T-helper 17 cell (primary cell): ENCODE measurements around the gene ZNF485. TPM values are rescaled to one million over a fixed set of nuclear protein-coding genes. Genes with fewer than 3 reads are reported as not detected.

ENCODE experiments used
- ATAC-seq: fragments of 150-1000 bp; cut with Tn5 transposase; 2 replicates; pipeline ENCODE4 v1.10.0; 2021; ENCODE audit warnings: mild to moderate bottlenecking, moderate library complexity
- DNase-seq, 3 donors: peaks; one replicate each; pipeline versions ENCODE4 v3.0.0 to v3.0.0-alpha.2; 2020 to 2021
- H3K9me3 ChIP-seq: one replicate; pipeline ENCODE4 v1.7.0; 2013; ENCODE audit warnings: low read length, mild to moderate bottlenecking; ENCODE audit not compliant: control insufficient read depth, poor library complexity, severe bottlenecking
- H3K27ac Mint-ChIP-seq: one replicate; pipeline ENCODE4 v1.8.0; 2022; ENCODE audit warnings: mild to moderate bottlenecking, moderate library complexity, mixed read lengths
- H3K27me3 Mint-ChIP-seq: one replicate; pipeline ENCODE4 v1.8.0; 2022; ENCODE audit warnings: mixed read lengths
- H3K36me3 Mint-ChIP-seq: one replicate; pipeline ENCODE4 v1.8.0; 2022; ENCODE audit warnings: low read depth, mixed read lengths
- H3K4me1 Mint-ChIP-seq: one replicate; pipeline ENCODE4 v1.8.0; 2022; ENCODE audit warnings: mild to moderate bottlenecking, mixed read lengths
- H3K4me3 Mint-ChIP-seq: one replicate; pipeline ENCODE4 v1.8.0; 2022; ENCODE audit warnings: mild to moderate bottlenecking, moderate library complexity, mixed read lengths
- total RNA-seq, 4 donors: library from RNA in 2 of 4; stranded (reverse) in 2 of 4; gene quantifications; one replicate each; pipeline ENCODE4 v1.2.3 and lab custom pipeline; 2022 to 2026

ZNF485 gene
- total RNA-seq = 1 to 10 TPM; 2.4 to 2.9 TPM
- total RNA-seq (lab: John Stamatoyannopoulos, UW) = 2.6 to 10.9 reads per million in 2 donors

DNA sequence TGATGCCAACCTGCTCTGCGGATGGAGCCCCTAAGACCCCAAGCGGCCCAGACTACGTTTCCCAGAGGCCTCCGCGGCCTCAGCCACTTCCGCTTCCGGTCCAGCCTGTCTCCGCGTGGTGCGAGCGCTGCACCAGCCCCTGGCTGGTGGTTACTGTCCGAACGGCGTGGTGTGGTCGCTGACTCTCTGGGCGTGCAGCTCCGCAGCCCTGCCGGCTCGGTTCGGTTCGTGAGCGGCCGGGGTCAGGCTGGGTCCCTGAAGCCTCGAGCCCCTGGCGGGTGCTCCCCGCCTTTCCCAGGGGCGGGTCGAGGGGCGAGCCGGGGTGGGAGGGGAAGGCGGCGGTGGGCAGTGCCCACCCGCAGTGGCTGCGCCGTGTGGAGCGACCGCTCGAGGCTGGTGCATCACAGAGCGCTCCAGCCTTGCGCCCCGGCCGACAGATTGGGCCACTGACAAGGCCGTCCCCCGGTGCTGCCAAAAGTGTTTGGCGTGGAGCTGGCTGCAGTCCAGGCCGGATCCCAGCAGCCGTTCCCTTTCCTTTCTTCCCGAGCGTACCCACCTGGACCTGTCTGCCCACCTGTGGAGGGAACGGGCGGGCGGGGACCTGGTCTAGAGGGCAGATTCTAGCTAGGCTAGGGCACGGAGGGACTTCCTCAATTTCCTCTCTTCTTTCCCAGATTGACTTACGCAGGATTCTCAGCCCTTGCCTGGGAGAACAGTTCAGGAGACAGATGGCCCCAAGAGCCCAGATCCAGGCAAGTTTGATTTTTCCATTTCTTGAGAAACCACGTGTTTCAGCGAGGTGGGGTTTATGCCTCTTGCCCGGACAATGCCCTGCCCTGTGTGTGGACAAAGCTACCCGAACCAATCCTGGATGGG lies at the start of gene ZNF485:
ZNF485 (plus strand) TSS at position 116 of the 876 bp plus-strand sequence; CDS start at position 729, 613 bp downstream.
- ATAC-seq (peak; percentile 92), DNase-seq (peak; percentile 35 to 44 (median 39))
- peaks cover 9% of the 10 kb centered on the region for H3K36me3 Mint-ChIP-seq
- peaks cover 20% of the 10 kb centered on the region for H3K4me1 Mint-ChIP-seq
- H3K4me3 Mint-ChIP-seq = peak within 1 kb of the TSS; percentile 86
- no peaks in the 10 kb centered on the region for H3K9me3 ChIP-seq
- H3K27me3 Mint-ChIP-seq = no peaks in the 10 kb centered on the region
- peak within 1 kb of the TSS; percentile 83 for H3K27ac Mint-ChIP-seq

DNA sequence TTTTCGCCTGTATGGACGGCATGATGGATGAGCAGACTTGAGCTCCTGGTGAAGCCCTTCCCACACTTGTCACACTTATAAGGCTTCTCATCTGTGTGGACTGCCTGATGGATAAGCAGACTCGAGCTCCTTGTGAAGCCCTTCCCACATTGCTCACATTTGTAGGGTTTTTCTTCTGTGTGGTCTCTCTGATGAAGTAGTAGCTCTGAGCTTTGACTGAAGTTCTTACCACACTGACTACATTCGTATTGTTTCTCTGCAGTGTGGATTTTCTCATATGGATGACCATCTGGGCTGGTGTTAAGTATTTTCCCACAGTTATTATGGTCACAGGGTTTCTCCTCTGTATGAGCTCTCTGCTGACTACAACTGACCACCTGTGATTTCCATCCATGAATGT lies 49.0 kb upstream of the ZNF485 start:
- Mint-ChIP-seq H3K27ac (no peak overlapping the region), H3K36me3 (peaks cover 9% of the 10 kb centered on the region), H3K4me1 (no peaks in the 10 kb centered on the region), H3K27me3 (no peaks in the 10 kb centered on the region), H3K4me3 (no peak overlapping the region)
- H3K9me3 ChIP-seq = peaks cover 10% of the 10 kb centered on the region
- DNase-seq (no peak), ATAC-seq (no peak)

DNA sequence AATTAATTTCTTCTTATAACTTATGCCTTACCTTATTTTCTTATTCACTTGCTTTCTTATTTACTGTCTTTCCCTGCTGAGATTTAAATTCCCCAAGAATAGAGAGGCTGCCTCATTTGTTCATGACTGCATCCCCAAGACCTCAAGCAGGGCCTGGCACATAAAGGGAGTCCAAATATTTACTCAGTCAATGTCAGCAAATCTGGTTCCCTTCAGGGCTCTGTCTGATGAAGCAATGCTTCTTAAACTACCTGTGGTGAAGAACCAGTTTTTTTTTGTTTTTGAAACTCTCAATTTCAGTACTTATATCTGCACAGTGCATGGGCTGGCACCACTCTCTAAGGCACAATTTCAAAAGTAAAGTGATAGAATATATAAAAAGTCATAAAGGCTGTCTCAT lies 36.6 kb upstream of the ZNF485 start:
- DNase-seq = no peak
- no peak overlapping the region for H3K4me3 Mint-ChIP-seq
- peaks cover 7% of the 10 kb centered on the region for H3K4me1 Mint-ChIP-seq
- H3K27ac Mint-ChIP-seq = no peak overlapping the region
- no peaks in the 10 kb centered on the region for H3K36me3 Mint-ChIP-seq
- H3K9me3 ChIP-seq = no peaks in the 10 kb centered on the region
- no peak for ATAC-seq
- no peaks in the 10 kb centered on the region for H3K27me3 Mint-ChIP-seq

GRCh38 chr10:43570971-43571370 lies 35.3 kb upstream of the ZNF485 start:
- no peaks in the 10 kb centered on the region for H3K36me3 Mint-ChIP-seq
- H3K9me3 ChIP-seq = no peaks in the 10 kb centered on the region
- no peaks in the 10 kb centered on the region for H3K27me3 Mint-ChIP-seq
- no peak overlapping the region for H3K27ac Mint-ChIP-seq
- no peak overlapping the region for H3K4me3 Mint-ChIP-seq
- no peak for DNase-seq
- peaks cover 12% of the 10 kb centered on the region for H3K4me1 Mint-ChIP-seq
- ATAC-seq = no peak

DNA sequence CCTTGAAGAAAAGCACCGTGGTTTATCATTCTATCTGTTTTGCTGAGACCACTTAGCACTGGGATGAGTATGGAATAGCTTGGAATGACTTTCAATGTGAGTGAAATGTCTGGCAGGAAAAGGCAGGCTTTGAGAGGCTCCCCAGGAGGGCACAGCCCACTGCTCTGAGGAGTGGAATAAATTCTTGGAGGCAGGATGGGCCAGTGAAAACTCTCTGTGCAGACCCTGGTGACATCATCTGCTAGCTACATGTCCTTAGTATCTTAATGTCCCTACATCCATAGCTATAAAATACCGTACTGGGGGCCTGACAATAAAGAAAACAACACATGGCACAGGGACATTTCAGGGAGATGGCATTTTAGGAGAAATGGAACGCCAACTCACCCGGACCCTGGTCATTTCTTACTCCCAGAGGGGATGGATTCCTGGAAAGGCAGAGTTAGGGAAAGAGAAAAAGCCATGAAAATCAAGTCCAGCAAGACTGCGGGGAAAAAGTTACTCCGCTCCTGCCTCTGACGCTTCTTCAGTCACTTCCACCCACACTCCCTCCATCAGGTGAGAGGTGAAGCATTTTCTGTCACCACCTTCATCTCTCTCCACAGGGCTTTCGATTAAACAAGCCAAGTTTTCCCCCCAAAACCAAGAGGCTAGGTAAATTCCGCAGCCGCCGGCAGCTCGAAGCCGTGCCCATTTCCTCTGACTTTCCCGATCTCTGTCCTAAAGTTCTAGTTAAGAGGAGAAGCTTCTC lies 32.8 kb upstream of the ZNF485 start:
- H3K4me3 Mint-ChIP-seq = peak overlapping the region; percentile 5
- H3K4me1 Mint-ChIP-seq = peaks cover 17% of the 10 kb centered on the region
- no peak for DNase-seq
- H3K36me3 Mint-ChIP-seq = peaks cover 2% of the 10 kb centered on the region
- H3K27ac Mint-ChIP-seq = peak overlapping the region; percentile 12
- H3K27me3 Mint-ChIP-seq = no peaks in the 10 kb centered on the region
- ATAC-seq = no peak
- peaks cover 2% of the 10 kb centered on the region for H3K9me3 ChIP-seq

- DNase-seq = peak; percentile 61 to 70 (median 68)
- Mint-ChIP-seq H3K36me3 (peaks cover 4% of the 10 kb centered on the region), H3K27ac (peak within 1 kb of the TSS; percentile 87), H3K4me3 (peak within 1 kb of the TSS; percentile 72), H3K4me1 (peaks cover 17% of the 10 kb centered on the region), H3K27me3 (no peaks in the 10 kb centered on the region)
- peaks cover 2% of the 10 kb centered on the region for H3K9me3 ChIP-seq
- ATAC-seq = peak; percentile 90
These were observed 32.0 kb upstream of the ZNF485 start, which contains the start of gene ZNF239 for GRCh38 chr10:43574001-43574892. ZNF239 (minus strand) TSS chr10:43574616; CDS start chr10:43558079, 16,537 bp downstream.

- peaks cover 4% of the 10 kb centered on the region for H3K36me3 Mint-ChIP-seq
- peaks cover 2% of the 10 kb centered on the region for H3K9me3 ChIP-seq
- H3K4me3 Mint-ChIP-seq = peak overlapping the region; percentile 72
- DNase-seq (no peak), ATAC-seq (no peak)
- peak overlapping the region; percentile 87 for H3K27ac Mint-ChIP-seq
- no peaks in the 10 kb centered on the region for H3K27me3 Mint-ChIP-seq
- H3K4me1 Mint-ChIP-seq = peaks cover 17% of the 10 kb centered on the region
These were observed 31.3 kb upstream of the ZNF485 start for GRCh38 chr10:43574906-43575305.

GRCh38 chr10:43576062-43576461 lies 30.2 kb upstream of the ZNF485 start:
- no peak for DNase-seq
- Mint-ChIP-seq H3K27ac (peak overlapping the region; percentile 17), H3K4me3 (peak overlapping the region; percentile 62), H3K27me3 (no peaks in the 10 kb centered on the region), H3K4me1 (peaks cover 16% of the 10 kb centered on the region), H3K36me3 (peaks cover 4% of the 10 kb centered on the region)
- ATAC-seq = no peak
- peaks cover 2% of the 10 kb centered on the region for H3K9me3 ChIP-seq

DNA sequence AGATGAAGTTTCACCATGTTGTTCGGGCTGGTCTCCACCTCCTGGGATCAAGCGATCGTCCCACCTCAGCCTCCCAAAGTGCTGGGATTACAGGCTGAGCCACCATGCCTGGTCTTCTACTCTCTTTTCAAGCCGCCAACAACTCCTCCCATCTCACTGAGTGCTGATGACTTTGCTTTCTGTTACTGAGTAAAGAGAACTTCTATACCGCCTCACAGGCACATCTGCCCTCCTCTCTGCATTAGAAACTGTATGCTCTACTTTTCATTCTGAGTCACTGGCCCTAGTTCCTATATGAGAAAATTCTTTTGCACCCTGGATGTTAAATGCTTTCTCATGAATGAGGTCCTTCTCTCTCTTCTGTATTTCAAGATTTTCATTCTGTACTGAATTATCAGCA lies 29.7 kb upstream of the ZNF485 start:
- no peak for DNase-seq
- peak overlapping the region; percentile 17 for H3K27ac Mint-ChIP-seq
- no peaks in the 10 kb centered on the region for H3K27me3 Mint-ChIP-seq
- no peak for ATAC-seq
- H3K4me1 Mint-ChIP-seq = peaks cover 12% of the 10 kb centered on the region
- H3K4me3 Mint-ChIP-seq = peak overlapping the region; percentile 61
- peaks cover 4% of the 10 kb centered on the region for H3K36me3 Mint-ChIP-seq
- H3K9me3 ChIP-seq = peaks cover 2% of the 10 kb centered on the region

- H3K4me3 Mint-ChIP-seq = no peak overlapping the region
- no peaks in the 10 kb centered on the region for H3K36me3 Mint-ChIP-seq
- no peaks in the 10 kb centered on the region for H3K9me3 ChIP-seq
- ATAC-seq (no peak), DNase-seq (no peak)
- peaks cover 2% of the 10 kb centered on the region for H3K4me1 Mint-ChIP-seq
- no peak overlapping the region for H3K27ac Mint-ChIP-seq
- H3K27me3 Mint-ChIP-seq = peaks cover 8% of the 10 kb centered on the region
These were observed 22.2 kb upstream of the ZNF485 start for GRCh38 chr10:43584051-43584450.

DNA sequence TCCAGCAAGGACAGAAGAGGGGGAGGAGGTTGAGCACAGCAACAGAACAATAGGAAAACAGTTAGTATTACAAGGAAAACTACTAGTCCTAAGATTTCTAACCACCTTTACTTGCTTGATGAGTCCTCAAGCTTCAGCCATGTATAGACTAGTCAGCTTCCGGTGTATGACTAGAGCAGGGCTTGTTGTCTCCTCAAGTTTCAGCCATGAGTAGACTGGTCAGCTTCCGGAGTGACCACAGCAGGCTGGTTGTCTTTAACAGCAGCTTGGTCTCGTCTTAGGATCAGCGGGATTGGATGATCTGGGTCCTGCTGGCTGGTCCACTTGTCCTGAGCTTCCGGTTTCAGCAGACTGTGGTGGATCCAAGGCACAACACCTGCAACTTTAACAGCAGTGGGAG lies 21.2 kb upstream of the ZNF485 start:
- H3K4me3 Mint-ChIP-seq = no peak overlapping the region
- no peaks in the 10 kb centered on the region for H3K36me3 Mint-ChIP-seq
- peaks cover 2% of the 10 kb centered on the region for H3K4me1 Mint-ChIP-seq
- peaks cover 8% of the 10 kb centered on the region for H3K27me3 Mint-ChIP-seq
- no peaks in the 10 kb centered on the region for H3K9me3 ChIP-seq
- DNase-seq (no peak), ATAC-seq (no peak)
- H3K27ac Mint-ChIP-seq = no peak overlapping the region

GRCh38 chr10:43585981-43586729 lies 20.1 kb upstream of the ZNF485 start:
- peak overlapping the region; percentile 49 for H3K27ac Mint-ChIP-seq
- H3K9me3 ChIP-seq = no peaks in the 10 kb centered on the region
- DNase-seq (no peak), ATAC-seq (no peak)
- H3K27me3 Mint-ChIP-seq = peaks cover 8% of the 10 kb centered on the region
- H3K36me3 Mint-ChIP-seq = no peaks in the 10 kb centered on the region
- H3K4me1 Mint-ChIP-seq = peaks cover 2% of the 10 kb centered on the region
- H3K4me3 Mint-ChIP-seq = no peak overlapping the region
